Progenitor cell of endocrine pancreas (in vitro differentiated cells): ENCODE data around the gene SCFD2. TPM values are rescaled to one million over a fixed set of nuclear protein-coding genes. Genes with fewer than 3 reads are reported as not detected.
A peak's percentile ranks its signal among the peaks of the same experiment; 100 is the strongest.

Source experiments
- DNase-seq: peaks from one replicate; pipeline ENCODE4 v3.0.0; 2021; ENCODE audit warnings: low spot score; ENCODE audit not compliant: unreplicated experiment
- H3K27ac Mint-ChIP-seq: 2 replicates; pipeline ENCODE4 v1.8.0; 2021; ENCODE audit warnings: mild to moderate bottlenecking, moderate library complexity, mixed read lengths
- H3K27me3 Mint-ChIP-seq: 2 replicates; pipeline ENCODE4 v1.8.0; 2021; ENCODE audit warnings: mixed read lengths
- H3K36me3 Mint-ChIP-seq: 2 replicates; pipeline ENCODE4 v1.8.0; 2022; ENCODE audit warnings: mixed read lengths; ENCODE audit not compliant: insufficient read depth
- H3K4me1 Mint-ChIP-seq: 2 replicates; pipeline ENCODE4 v1.8.0; 2021; ENCODE audit warnings: low read depth, mixed read lengths
- H3K4me3 Mint-ChIP-seq: 2 replicates; pipeline ENCODE4 v1.8.0; 2021; ENCODE audit warnings: low read depth, mild to moderate bottlenecking, moderate library complexity, mixed read lengths
- H3K9me3 Mint-ChIP-seq: 2 replicates; pipeline ENCODE4 v1.8.0; 2021; ENCODE audit warnings: low read depth, mixed read lengths
- CTCF ChIP-seq: fragments of 200-600 bp; sonication (generic); IDR thresholded peaks from one replicate; pipeline ENCODE4 v1.5.0; 2021; ENCODE audit warnings: antibody characterized with exemption, mild to moderate bottlenecking; ENCODE audit not compliant: unreplicated experiment
- total RNA-seq: library from RNA; stranded (reverse); gene quantifications from 2 replicates; pipeline ENCODE4 v1.2.1, GENCODE V29; 2021

Gene SCFD2
- total RNA-seq, 1 donor from 2014 or later = 12.5 TPM

- no peaks in the 10 kb centered on the region for H3K36me3 Mint-ChIP-seq
- H3K27ac Mint-ChIP-seq = peak overlapping the region; percentile 90
- H3K9me3 Mint-ChIP-seq = no peaks in the 10 kb centered on the region
- TF ChIP-seq CTCF = no peak
- H3K27me3 Mint-ChIP-seq = no peaks in the 10 kb centered on the region
- H3K4me3 Mint-ChIP-seq = no peak overlapping the region
- no peak for DNase-seq
- H3K4me1 Mint-ChIP-seq = peaks cover 26% of the 10 kb centered on the region
These were observed 440.3 kb downstream of the SCFD2 start for GRCh38 chr4:52925531-52925968.

- Mint-ChIP-seq H3K27me3 (no peaks in the 10 kb centered on the region), H3K4me3 (no peak overlapping the region), H3K27ac (no peak overlapping the region), H3K36me3 (no peaks in the 10 kb centered on the region), H3K9me3 (no peaks in the 10 kb centered on the region), H3K4me1 (peaks cover 22% of the 10 kb centered on the region)
- TF ChIP-seq CTCF = no peak
- DNase-seq = no peak
These were observed 446.4 kb downstream of the SCFD2 start for GRCh38 chr4:52919461-52919860.

- DNase-seq = no peak
- no peak for TF ChIP-seq CTCF
- Mint-ChIP-seq H3K36me3 (no peaks in the 10 kb centered on the region), H3K9me3 (no peaks in the 10 kb centered on the region), H3K27me3 (no peaks in the 10 kb centered on the region), H3K4me1 (peaks cover 36% of the 10 kb centered on the region), H3K4me3 (no peak overlapping the region), H3K27ac (no peak overlapping the region)
These were observed 448.0 kb downstream of the SCFD2 start for GRCh38 chr4:52917817-52918216.

GRCh38 chr4:52915730-52916300 is 450.0 kb downstream of the SCFD2 start:
- Mint-ChIP-seq H3K36me3 (no peaks in the 10 kb centered on the region), H3K4me1 (peaks cover 45% of the 10 kb centered on the region), H3K9me3 (no peaks in the 10 kb centered on the region), H3K4me3 (no peak overlapping the region), H3K27ac (peak overlapping the region; percentile 67), H3K27me3 (no peaks in the 10 kb centered on the region)
- DNase-seq = no peak
- TF ChIP-seq CTCF = no peak

GRCh38 chr4:52915191-52915590 is 450.7 kb downstream of the SCFD2 start:
- no peak for TF ChIP-seq CTCF
- Mint-ChIP-seq H3K27me3 (no peaks in the 10 kb centered on the region), H3K4me3 (no peak overlapping the region), H3K27ac (peak overlapping the region; percentile 70), H3K9me3 (no peaks in the 10 kb centered on the region), H3K36me3 (no peaks in the 10 kb centered on the region), H3K4me1 (peaks cover 45% of the 10 kb centered on the region)
- DNase-seq = no peak
